GM19438 (cell line): ENCODE data around the gene CDH4.
"Not testable (repeated sequence)": the region's sequence is repeated elsewhere in the genome, so short reads cannot be mapped to it uniquely, and the experiment has no call there.

Experiments used
- ATAC-seq: cut with Tn5 transposase; IDR thresholded peaks from one replicate; pipeline ENCODE4 v1.9.1; 2021; ENCODE audit warnings: low read depth; ENCODE audit not compliant: unreplicated experiment

Gene CDH4

GRCh38 chr20:61404303-61404702 lies 152.2 kb downstream of the CDH4 start:
- no peak for ATAC-seq

GRCh38 chr20:61405007-61405406 lies 152.9 kb downstream of the CDH4 start:
- no peak for ATAC-seq

DNA sequence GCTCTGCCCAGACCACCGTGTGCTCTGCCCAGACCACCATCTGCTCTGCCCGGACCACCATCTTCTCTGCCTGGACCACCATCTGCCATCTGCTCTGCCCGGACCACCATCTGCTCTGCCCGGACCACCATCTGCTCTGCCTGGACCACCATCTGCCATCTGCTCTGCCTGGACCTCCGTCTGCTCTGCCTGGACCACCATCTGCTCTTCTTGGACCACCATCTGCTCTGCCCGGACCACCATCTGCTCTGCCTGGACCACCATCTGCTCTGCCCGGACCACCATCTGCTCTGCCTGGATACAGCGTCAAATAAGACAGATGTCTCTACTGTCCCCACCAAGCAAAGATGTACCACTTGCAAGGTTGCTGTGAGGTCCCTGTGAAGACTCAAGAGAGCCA lies 154.7 kb downstream of the CDH4 start:
- not testable (repeated sequence) for ATAC-seq

DNA sequence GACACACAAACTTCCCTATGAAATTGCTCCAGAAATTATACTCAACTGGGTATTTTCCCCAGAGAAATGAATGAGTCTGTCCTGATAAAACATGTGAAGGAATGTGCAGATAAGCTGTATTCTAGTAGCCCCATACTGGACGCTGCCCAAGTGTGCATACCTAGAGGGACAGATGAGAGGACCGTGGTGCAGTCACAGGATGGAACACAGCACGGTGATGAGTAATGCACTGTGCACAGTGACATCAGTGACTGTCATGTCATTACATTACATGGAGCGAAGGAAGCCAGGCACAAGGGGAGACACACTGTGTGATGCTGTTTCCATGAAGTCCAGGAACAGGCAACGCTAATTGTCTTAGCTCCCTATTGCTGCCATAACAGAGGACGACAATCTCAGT lies 155.5 kb downstream of the CDH4 start:
- no peak for ATAC-seq

DNA sequence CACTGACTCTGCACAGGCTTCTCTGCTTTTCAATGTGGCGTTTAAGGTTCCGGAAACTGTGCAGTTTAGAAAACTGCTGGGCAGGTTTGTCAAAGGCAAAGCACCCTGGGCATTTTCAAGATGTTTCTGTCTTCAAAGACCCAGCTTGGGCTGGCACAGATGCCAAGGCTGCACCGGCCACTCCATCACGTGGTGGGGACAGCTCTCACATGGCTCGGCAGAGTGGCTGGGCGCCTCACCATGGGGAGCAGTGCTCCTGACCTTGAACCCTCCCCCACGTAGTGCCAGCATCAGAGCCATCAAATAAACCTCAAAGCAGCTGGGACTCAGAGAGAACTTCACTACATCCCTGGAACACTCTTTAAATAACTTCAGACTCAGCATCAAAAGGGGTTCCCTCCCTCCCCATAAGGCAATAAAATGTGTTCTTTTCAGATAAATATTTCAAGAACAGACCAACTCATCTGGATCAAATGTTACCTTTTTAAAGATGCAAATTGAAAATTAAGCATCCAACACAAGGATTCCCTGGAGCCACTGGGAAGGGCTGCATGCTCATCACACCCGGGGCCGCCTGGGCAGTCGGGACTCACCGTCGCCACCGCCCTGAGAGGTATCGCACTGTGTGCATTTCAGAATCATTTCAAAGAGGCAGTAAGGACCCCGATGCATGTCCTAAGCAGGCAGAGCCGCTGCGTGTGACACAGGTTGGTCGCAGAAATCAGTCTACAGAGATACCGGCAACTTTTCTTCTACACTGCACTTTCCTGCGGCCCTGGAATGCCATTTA lies 157.1 kb downstream of the CDH4 start:
- ATAC-seq = no peak

- no peak for ATAC-seq
These were observed 159.7 kb downstream of the CDH4 start for GRCh38 chr20:61411743-61412142.

GRCh38 chr20:61413752-61414151 lies 161.7 kb downstream of the CDH4 start:
- ATAC-seq = no peak

DNA sequence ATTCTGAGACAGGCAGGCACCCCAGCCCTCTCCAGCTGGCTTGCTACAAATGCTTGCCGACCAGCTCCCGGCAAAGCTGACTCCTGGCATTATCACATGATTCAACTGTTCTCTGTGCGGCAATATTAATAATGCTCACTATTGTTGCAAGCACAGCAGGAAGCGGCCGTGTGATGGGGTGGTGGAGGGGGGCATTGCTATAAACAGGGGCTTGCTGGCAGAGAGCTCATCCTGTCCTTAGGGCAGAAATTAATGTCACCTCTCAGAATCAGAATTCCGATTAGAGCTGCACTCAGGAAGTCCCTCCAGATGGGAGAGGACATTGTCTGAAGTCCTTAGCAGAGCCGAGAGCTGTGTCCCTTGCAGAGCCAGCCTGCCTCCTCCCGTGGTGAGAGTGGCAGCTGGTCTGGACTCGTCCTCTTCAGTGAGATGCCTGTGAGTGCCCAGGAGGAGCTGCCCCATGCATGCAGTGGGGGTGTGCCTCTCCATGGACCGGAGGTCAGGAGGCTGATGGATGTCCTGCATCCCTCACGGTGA lies 162.5 kb downstream of the CDH4 start:
- ATAC-seq = no peak

- ATAC-seq = no peak
These were observed 164.5 kb downstream of the CDH4 start for GRCh38 chr20:61416546-61416945.

DNA sequence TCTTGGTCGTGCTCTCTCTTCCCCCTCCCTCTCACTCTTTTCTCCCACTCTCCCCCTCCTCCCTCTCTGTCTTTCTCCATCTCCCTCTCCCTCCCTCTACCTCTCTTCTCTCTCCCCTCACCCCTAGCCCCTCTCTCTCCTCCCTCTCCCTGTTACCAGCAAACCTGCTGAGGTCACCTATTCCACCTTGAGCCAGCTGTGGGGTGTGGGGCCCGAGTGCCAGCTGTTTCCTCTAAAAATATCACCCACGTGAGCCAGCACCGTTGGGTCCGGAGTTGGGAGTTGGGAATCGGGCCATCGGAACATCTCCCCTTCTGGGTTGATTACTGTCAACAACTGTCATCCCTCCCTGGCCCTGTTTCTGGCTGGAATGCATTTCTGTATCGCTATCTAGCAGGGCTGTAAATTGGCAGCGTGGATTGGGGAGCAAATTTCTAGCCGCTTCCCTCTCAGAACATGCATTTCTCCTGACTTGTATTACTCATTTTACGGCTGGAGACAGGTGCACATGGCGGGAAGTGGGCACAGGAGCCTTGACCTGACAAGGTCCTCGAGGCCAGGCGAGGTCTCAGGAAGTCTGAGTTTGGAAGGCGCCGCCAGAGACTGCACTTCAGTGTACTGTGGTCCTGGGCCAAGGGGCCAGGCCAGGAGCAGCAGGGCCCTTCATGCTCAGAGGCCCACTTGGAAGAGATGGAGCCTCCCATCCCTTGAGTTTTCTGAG lies 165.3 kb downstream of the CDH4 start:
- ATAC-seq = no peak

DNA sequence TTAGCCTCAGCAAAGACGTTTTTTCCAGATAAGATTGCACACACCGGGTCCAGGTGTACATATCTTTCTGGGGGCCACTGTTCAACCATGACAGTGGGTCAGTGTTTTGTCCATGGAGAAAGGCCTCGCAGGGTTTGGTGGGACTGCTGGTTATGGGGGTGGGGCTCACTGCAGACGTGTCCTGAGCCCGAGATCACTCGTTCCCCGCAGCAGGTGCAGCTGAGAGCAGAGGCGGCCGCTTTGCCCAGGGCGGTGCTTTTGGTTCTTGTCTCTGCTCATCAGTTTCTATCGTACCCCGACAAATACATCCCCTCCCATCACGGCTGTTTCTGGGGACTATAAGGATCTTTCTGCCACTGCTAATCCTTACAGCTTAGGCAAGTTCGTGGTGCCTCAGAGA lies 166.9 kb downstream of the CDH4 start:
- no peak for ATAC-seq

DNA sequence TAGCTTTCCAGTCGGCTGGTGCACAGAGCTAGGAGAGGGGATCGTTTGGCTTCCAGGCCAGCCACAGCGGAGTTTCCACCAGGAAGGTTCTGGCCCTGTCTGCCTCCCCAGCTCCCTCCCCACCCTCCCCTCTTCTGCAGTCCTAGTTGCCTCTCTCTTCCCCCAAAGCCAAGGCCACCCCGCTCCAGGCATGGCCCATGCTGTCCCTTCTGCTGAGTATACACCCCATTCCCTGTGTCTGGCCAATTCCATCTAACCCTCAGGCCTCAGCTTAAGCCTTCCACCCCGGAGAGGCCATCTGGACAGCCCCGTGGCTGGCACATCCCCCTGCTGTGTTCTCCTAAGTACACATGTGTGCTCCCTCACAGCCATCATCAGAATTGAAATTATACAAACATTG lies 167.4 kb downstream of the CDH4 start:
- ATAC-seq = no peak

DNA sequence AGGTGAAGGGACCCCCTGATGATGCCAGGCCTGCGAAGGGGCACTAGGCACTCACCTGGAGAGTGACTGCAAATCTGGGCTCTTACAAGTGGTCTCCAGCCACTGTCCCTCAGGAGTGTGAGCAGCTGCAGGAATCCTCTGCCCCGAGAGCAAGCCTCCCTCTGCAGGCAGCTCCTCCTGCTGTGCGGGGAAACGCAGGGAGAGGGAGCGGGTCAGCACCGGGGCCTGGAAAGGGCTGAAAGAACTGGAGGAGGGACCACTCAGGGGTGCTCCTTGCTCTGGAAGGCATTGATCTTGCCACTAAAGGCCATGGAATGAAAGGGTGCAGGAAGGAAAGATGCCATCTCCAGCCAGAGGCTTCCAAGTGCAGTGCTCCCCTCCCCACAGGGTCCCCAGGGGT lies 168.0 kb downstream of the CDH4 start:
- no peak for ATAC-seq

- ATAC-seq = no peak
These were observed 168.7 kb downstream of the CDH4 start for GRCh38 chr20:61420781-61421180.

DNA sequence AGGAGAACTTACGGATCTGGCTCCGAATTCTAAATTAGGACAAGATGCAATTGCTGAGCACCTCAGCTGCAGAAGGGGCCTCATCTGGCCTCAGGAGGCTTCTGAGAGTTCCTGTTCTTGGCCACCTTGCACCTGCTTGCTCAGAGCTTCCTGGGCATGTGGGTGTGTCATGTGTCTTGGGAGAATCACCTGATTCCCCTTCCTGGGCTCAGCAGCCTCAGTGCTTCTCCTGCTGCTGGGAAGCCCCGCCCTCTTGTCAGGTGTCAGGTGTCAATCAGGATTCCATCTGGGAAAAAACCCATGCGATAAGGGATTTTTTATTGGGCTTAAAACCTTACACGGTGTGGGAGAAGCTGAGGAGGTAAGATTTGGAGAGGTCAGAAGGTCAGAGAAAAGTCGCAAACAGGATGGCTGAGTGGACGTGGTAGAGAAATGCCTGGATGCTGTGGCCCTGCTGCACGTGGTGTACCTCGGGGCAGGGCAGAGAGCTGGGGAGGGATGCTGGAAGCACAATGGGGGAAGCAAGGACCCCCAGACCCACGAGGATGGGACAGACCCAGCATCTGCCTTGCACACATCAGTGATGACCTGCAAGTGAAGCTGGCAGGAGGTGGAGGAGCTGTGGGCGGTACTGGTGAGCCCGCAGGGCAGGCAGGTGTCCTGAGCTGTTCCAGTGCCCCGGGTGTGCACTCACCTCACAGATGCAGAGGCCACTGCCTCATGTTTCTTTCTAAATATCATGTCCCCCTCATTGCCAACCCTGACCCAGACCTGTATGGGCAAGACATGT lies 170.8 kb downstream of the CDH4 start:
- ATAC-seq = no peak

DNA sequence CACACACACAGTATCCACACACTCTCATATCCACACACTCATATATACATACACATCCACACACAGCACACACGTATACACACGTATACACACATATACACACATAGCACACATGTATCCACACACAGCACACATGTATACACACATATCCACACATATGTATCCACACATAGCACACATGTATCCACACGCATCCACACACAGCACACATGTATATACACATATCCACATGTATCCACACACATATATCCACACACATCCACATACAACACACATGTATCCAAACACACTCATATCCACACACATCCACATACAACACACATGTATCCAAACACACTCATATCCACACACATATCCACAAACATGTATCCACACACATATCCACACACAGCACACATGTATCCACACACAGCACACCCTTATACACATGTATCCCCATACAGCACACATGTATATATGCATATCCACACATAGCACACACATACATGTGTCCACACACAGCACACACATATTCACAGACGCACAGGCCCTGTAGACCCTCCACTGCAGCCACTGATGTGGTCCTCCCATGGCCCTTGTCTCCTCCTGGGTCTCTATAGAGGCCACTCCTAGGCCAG lies 172.1 kb downstream of the CDH4 start:
- no peak for ATAC-seq

GRCh38 chr20:61424628-61425420 lies 172.8 kb downstream of the CDH4 start:
- no peak for ATAC-seq

DNA sequence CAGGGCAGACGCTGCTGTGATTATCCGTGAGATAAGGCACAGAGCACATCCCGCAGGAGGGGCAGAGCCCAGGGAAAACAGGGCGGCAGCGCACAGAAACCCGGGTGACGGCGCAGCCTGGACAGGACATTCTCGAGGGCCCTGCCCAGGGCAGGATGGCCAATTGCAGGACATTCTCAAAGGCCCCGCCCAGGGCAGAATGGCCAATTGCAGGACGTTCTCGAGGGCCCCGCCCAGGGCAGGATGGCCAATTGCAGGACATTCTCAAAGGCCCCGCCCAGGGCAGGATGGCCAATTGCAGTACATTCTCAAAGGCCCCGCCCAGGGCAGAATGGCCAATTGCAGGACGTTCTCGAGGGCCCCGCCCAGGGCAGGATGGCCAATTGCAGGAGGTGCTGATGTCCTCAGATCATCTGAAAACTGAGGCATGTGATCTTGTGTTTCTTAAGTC lies 173.5 kb downstream of the CDH4 start:
- ATAC-seq = not testable (repeated sequence)

GRCh38 chr20:61426352-61426751 lies 174.3 kb downstream of the CDH4 start:
- ATAC-seq = no peak
